Prostate gland (tissue), 2 donors: ENCODE data around the gene LBP.

Source experiments
- CTCF ChIP-seq, 4 experiments: fragments of 200-600 bp in 2 of 4; fragments of 450-650 bp in 2 of 4; sonication (generic) in 2 of 4; IDR thresholded peaks; 1 replicate in 3 of 4; 2 replicates in 1 of 4; pipeline ENCODE4 v1.5.1; 2016 to 2019; ENCODE audit warnings: antibody characterized with exemption in 4 of 4, mild to moderate bottlenecking in 2 of 4, moderate library complexity in 2 of 4
- POLR2A ChIP-seq: fragments of 450-650 bp; IDR thresholded peaks from one replicate; pipeline ENCODE4 v1.6.1; 2016; ENCODE audit warnings: antibody characterized with exemption, mild to moderate bottlenecking
- POLR2AphosphoS5 ChIP-seq: sonication (generic); formaldehyde crosslinking; IDR thresholded peaks from one replicate; pipeline ENCODE4 v1.6.1; 2017; ENCODE audit warnings: antibody characterized with exemption

- no peak for TF ChIP-seq CTCF (IDR thresholded peaks at IDR 0.05)
- no peak for TF ChIP-seq POLR2A
- no peak for TF ChIP-seq POLR2AphosphoS5
Measured at GRCh38 chr20:38306379-38306778, 39.9 kb upstream of the LBP start.
